IMR-90 (cell line): ENCODE data around the gene MYH1. TPM values are rescaled to one million over a fixed set of nuclear protein-coding genes. Genes with fewer than 3 reads are reported as not detected.

Experiments
- ATAC-seq: fragments of 200-7000 bp; cut with Tn5 transposase; 2 replicates; pipeline ENCODE4 v1.9.1; 2020; ENCODE audit warnings: low read depth, mild to moderate bottlenecking, moderate library complexity
- BruUV-seq: library from RNA; stranded (reverse); fragments of 400-500 nt; replicated peaks from 2 replicates; lab custom pipeline; 2021; lab: Mats Ljungman, UMichigan
- CTCF ChIA-PET: fragments of 300-600 bp; formaldehyde crosslinking; extraction: SDS; loops from one replicate; lab custom pipeline; 2021; ENCODE audit warnings: antibody characterized with exemption; lab: Yijun Ruan, JAX
- POLR2A ChIA-PET: fragments of 300-600 bp; sonication (Branson Sonifier 250); formaldehyde crosslinking; loops from one replicate; lab custom pipeline; 2022; ENCODE audit warnings: antibody characterized with exemption; ENCODE audit not compliant: unreplicated experiment; lab: Charles Lee
- DNase-seq: peaks from one replicate; pipeline ENCODE4 v3.0.0; 2013
- H2AFZ ChIP-seq: replicated peaks from 2 replicates; pipeline ENCODE3; 2013; ENCODE audit warnings: low read length, mild to moderate bottlenecking; ENCODE audit not compliant: poor library complexity
- H2AK5ac ChIP-seq: 2 replicates; pipeline ENCODE4 v1.6.1; 2013; ENCODE audit warnings: low read depth, low read length, inconsistent platforms
- H2AK9ac ChIP-seq: replicated peaks from 2 replicates; pipeline ENCODE3; 2013; ENCODE audit warnings: mild to moderate bottlenecking, low read depth, low read length, moderate library complexity; ENCODE audit not compliant: poor library complexity
- H2BK120ac ChIP-seq: 2 replicates; pipeline ENCODE4 v1.6.1; 2013; ENCODE audit warnings: low read depth, low read length, inconsistent platforms
- H2BK15ac ChIP-seq: 3 replicates; pipeline ENCODE4 v1.6.1; 2013; ENCODE audit warnings: low read depth, low read length, inconsistent platforms
- H2BK20ac ChIP-seq: 2 replicates; pipeline ENCODE4 v1.6.1; 2013; ENCODE audit warnings: low read depth, mild to moderate bottlenecking, inconsistent platforms, low read length, moderate library complexity
- H2BK5ac ChIP-seq: 2 replicates; pipeline ENCODE4 v1.6.1; 2013; ENCODE audit warnings: mild to moderate bottlenecking, low read depth, low read length, inconsistent platforms; ENCODE audit not compliant: poor library complexity, severe bottlenecking
- H3K14ac ChIP-seq: replicated peaks from 2 replicates; pipeline ENCODE4 v1.6.1; 2013; ENCODE audit warnings: low read depth, low read length, inconsistent platforms
- H3K18ac ChIP-seq: 2 replicates; pipeline ENCODE4 v1.6.1; 2013; ENCODE audit warnings: low read depth, low read length, control low read depth
- H3K23ac ChIP-seq: 2 replicates; pipeline ENCODE4 v1.6.1; 2013; ENCODE audit warnings: low read depth, low read length, inconsistent platforms
- H3K27ac ChIP-seq: 2 replicates; pipeline ENCODE4 v1.5.1; 2013; ENCODE audit warnings: mild to moderate bottlenecking, control low read depth, low read length; ENCODE audit not compliant: insufficient read depth
- H3K27me3 ChIP-seq: 2 replicates; pipeline ENCODE4 v1.6.1; 2013; ENCODE audit warnings: low read length; ENCODE audit not compliant: control insufficient read depth, insufficient read depth
- H3K36me3 ChIP-seq: 2 replicates; pipeline ENCODE4 v1.6.1; 2013; ENCODE audit warnings: low read length, mixed read lengths; ENCODE audit not compliant: control insufficient read depth, insufficient read depth
- H3K4ac ChIP-seq: 2 replicates; pipeline ENCODE4 v1.6.1; 2013; ENCODE audit warnings: low read depth, low read length, inconsistent platforms
- H3K4me1 ChIP-seq: 2 replicates; pipeline ENCODE4 v1.6.1; 2013; ENCODE audit warnings: low read length, mixed read lengths; ENCODE audit not compliant: control insufficient read depth, insufficient read depth
- H3K4me2 ChIP-seq: 2 replicates; pipeline ENCODE4 v1.6.1; 2013; ENCODE audit warnings: low read depth, mild to moderate bottlenecking, control low read depth, low read length, moderate library complexity
- H3K4me3 ChIP-seq: 2 replicates; pipeline ENCODE4 v1.5.1; 2013; ENCODE audit warnings: low read depth, mild to moderate bottlenecking, control low read depth, low read length, moderate library complexity; ENCODE audit not compliant: insufficient read depth
- H3K56ac ChIP-seq: 2 replicates; pipeline ENCODE4 v1.6.1; 2013; ENCODE audit warnings: low read length, inconsistent platforms; ENCODE audit not compliant: insufficient read depth; ENCODE audit errors: extremely low read depth
- H3K79me1 ChIP-seq, 2 experiments: 2 replicates each; pipeline ENCODE4 v1.6.1; 2013; ENCODE audit warnings: low read length in 2 of 2, inconsistent platforms in 1 of 2, low read depth in 1 of 2
- H3K9ac ChIP-seq: 2 replicates; pipeline ENCODE4 v1.6.1; 2013; ENCODE audit warnings: low read depth, low read length, control low read depth
- H3K9me1 ChIP-seq: 2 replicates; pipeline ENCODE4 v1.6.1; 2013; ENCODE audit warnings: low read length, inconsistent platforms; ENCODE audit not compliant: insufficient read depth
- H3K9me3 ChIP-seq: 2 replicates; pipeline ENCODE4 v1.6.1; 2013; ENCODE audit warnings: low read length; ENCODE audit not compliant: control insufficient read depth, insufficient read depth
- H4K20me1 ChIP-seq: 2 replicates; pipeline ENCODE4 v1.6.1; 2013; ENCODE audit warnings: low read length, inconsistent platforms; ENCODE audit not compliant: insufficient read depth
- H4K5ac ChIP-seq: 2 replicates; pipeline ENCODE4 v1.6.1; 2013; ENCODE audit warnings: mild to moderate bottlenecking, low read depth, low read length, control low read depth
- H4K8ac ChIP-seq, 2 experiments: 2 replicates each; pipeline ENCODE4 v1.6.1; 2013; ENCODE audit warnings: low read depth in 2 of 2, low read length in 2 of 2, control low read depth in 1 of 2, inconsistent platforms in 1 of 2
- H4K91ac ChIP-seq: 2 replicates; pipeline ENCODE4 v1.6.1; 2013; ENCODE audit warnings: low read depth, low read length, inconsistent platforms; ENCODE audit not compliant: insufficient read depth
- BHLHE40 ChIP-seq: fragments of 150-350 bp; IDR thresholded peaks from 2 replicates; pipeline ENCODE4 v1.6.1; 2016; ENCODE audit warnings: mild to moderate bottlenecking, low read depth, low read length
- CEBPB ChIP-seq: IDR thresholded peaks from 2 replicates; pipeline ENCODE4 v1.6.1; 2012; ENCODE audit warnings: low read depth, low read length, improper control_type of control experiment
- CTCF ChIP-seq: conservative IDR thresholded peaks from 2 replicates; pipeline ENCODE4 v1.5.1; 2012; ENCODE audit warnings: mild to moderate bottlenecking, low read depth, low read length, improper control_type of control experiment
- FOS ChIP-seq: fragments of 150-350 bp; IDR thresholded peaks from 2 replicates; pipeline ENCODE4 v1.6.1; 2016; ENCODE audit warnings: low read depth, low read length
- MAFK ChIP-seq: IDR thresholded peaks from 2 replicates; pipeline ENCODE4 v1.6.1; 2012; ENCODE audit warnings: low read depth, low read length, improper control_type of control experiment
- MXI1 ChIP-seq: IDR thresholded peaks from 2 replicates; pipeline ENCODE4 v1.6.1; 2012; ENCODE audit warnings: low read depth, mild to moderate bottlenecking, low read length, moderate library complexity, borderline replicate concordance
- NFE2L2 ChIP-seq: fragments of 150-350 bp; IDR thresholded peaks from 2 replicates; pipeline ENCODE4 v1.6.1; 2016; ENCODE audit warnings: low read depth, mild to moderate bottlenecking, low read length
- POLR2A ChIP-seq: IDR thresholded peaks from 2 replicates; pipeline ENCODE4 v1.6.1; 2012; ENCODE audit warnings: mild to moderate bottlenecking, low read depth, low read length
- RAD21 ChIP-seq: IDR thresholded peaks from 2 replicates; pipeline ENCODE4 v1.6.1; 2012; ENCODE audit warnings: low read length, improper control_type of control experiment
- RCOR1 ChIP-seq: IDR thresholded peaks from 2 replicates; pipeline ENCODE4 v1.6.1; 2012; ENCODE audit warnings: mild to moderate bottlenecking, low read length, improper control_type of control experiment; ENCODE audit not compliant: insufficient replicate concordance
- RFX5 ChIP-seq: IDR thresholded peaks from 2 replicates; pipeline ENCODE4 v1.8.0; 2012; ENCODE audit warnings: low read depth, mild to moderate bottlenecking, low read length, moderate library complexity
- SMC3 ChIP-seq: fragments of 150-350 bp; IDR thresholded peaks from 2 replicates; pipeline ENCODE4 v1.6.1; 2016; ENCODE audit warnings: low read depth, mild to moderate bottlenecking, antibody characterized with exemption, low read length, moderate library complexity
- USF2 ChIP-seq: fragments of 150-350 bp; IDR thresholded peaks from 2 replicates; pipeline ENCODE4 v1.6.1; 2017; ENCODE audit warnings: mild to moderate bottlenecking, antibody characterized with exemption, low read length, low read depth
- whole genome bisulfite sequencing, 2 experiments: methylation state at CpG; one replicate each; pipeline versions ENCODE4 v1.1.5 to v1.1.7; 2013; ENCODE audit warnings: missing lambda C conversion rate in 2 of 2; ENCODE audit not compliant: insufficient read length in 1 of 2; ENCODE audit errors: extremely low coverage in 2 of 2; 5-methylcytosine and 5-hydroxymethylcytosine counted together
- dilution Hi-C: fragments of 300-500 bp; cut with HindIII; formaldehyde crosslinking; loops from one replicate; pipeline ENCODE4 v1.14.3; 2018; ENCODE audit warnings: low sequenced_read_pairs; ENCODE audit not compliant: unreplicated experiment
- in situ Hi-C: fragments of 300-500 bp; cut with MboI; formaldehyde crosslinking; loops from 3 replicates; pipeline ENCODE4 v1.14.3; 2019; ENCODE audit warnings: low sequenced_read_pairs, inconsistent platforms, mixed read lengths
- intact Hi-C: fragments of 100-400 bp; cut with micrococcal nuclease; formaldehyde crosslinking; loops from 2 replicates; pipeline ENCODE4 v1.10.0; 2022
- polyA plus RNA-seq, 3 experiments: library from polyadenylated mRNA; depleted of rRNA; stranded (reverse); fragments of >200 nt; gene quantifications; 2 replicates each; pipeline ENCODE4 v1.2.3, GENCODE V29; 2012; ENCODE audit warnings: low replicate concordance in 1 of 3
- total RNA-seq: library from RNA; depleted of rRNA; stranded (reverse); fragments of >200 nt; gene quantifications from 2 replicates; pipeline ENCODE4 v1.2.3, GENCODE V29; 2012

Gene MYH1
- total and polyA plus RNA-seq, 2 of the 4 experiments (the other 2 are of a cell fraction) = not detected

GRCh38 chr17:10469459-10469858 is 48.9 kb downstream of the MYH1 start, which contains the start of gene MYH4:
Gene MYH4, minus strand, starts transcription at chr17:10469559. Its CDS starts 2,814 bp downstream, at chr17:10466745.
- H2AK5ac ChIP-seq = no peak within 1 kb of the TSS
- no peak within 1 kb of the TSS for H2AFZ ChIP-seq
- POLR2A ChIA-PET = no interaction called here
- no peak within 1 kb of the TSS for H2BK20ac ChIP-seq
- H2AK9ac ChIP-seq = no peak within 1 kb of the TSS
- no peak within 1 kb of the TSS for H3K9ac ChIP-seq
- no peaks in the 10 kb centered on the region for H3K36me3 ChIP-seq
- H3K18ac ChIP-seq = no peak within 1 kb of the TSS
- H4K91ac ChIP-seq = no peak within 1 kb of the TSS
- H2BK15ac ChIP-seq = no peak within 1 kb of the TSS
- WGBS, 2 experiments = no CpG with 5 or more reads among the region's 1 CpG
- no peak within 1 kb of the TSS for H3K4me3 ChIP-seq
- H3K4ac ChIP-seq = no peak within 1 kb of the TSS
- H2BK120ac ChIP-seq = no peak within 1 kb of the TSS
- no peak within 1 kb of the TSS for H3K56ac ChIP-seq
- no peak within 1 kb of the TSS for H4K5ac ChIP-seq
- H3K9me1 ChIP-seq = no peaks in the 10 kb centered on the region
- in situ Hi-C loops (no loop called here), dilution Hi-C loops (no loop called here), intact Hi-C loops (no loop called here)
- H3K27me3 ChIP-seq = no peaks in the 10 kb centered on the region
- CTCF ChIA-PET = no interaction called here
- no peaks in the 10 kb centered on the region for H3K9me3 ChIP-seq
- DNase-seq = no peak
- H4K8ac ChIP-seq = no peak within 1 kb of the TSS
- H4K20me1 ChIP-seq = no peaks in the 10 kb centered on the region
- no peak within 1 kb of the TSS for H3K14ac ChIP-seq
- no peaks in the 10 kb centered on the region for H3K79me1 ChIP-seq
- no peak within 1 kb of the TSS for H3K27ac ChIP-seq
- ATAC-seq = no peak
- no peak within 1 kb of the TSS for H3K23ac ChIP-seq
- no TSS peak for BruUV-seq
- no peak within 1 kb of the TSS for H2BK5ac ChIP-seq
- TF ChIP-seq CTCF (no peak), FOS (no peak), RAD21 (no peak), POLR2A (no peak), CEBPB (no peak), BHLHE40 (no peak), SMC3 (no peak), USF2 (no peak), RCOR1 (no peak), MAFK (no peak), RFX5 (no peak), NFE2L2 (no peak), MXI1 (no peak)
- H3K4me2 ChIP-seq = no peak within 1 kb of the TSS
- H3K4me1 ChIP-seq = no peaks in the 10 kb centered on the region
